NK-92 (cell line): ENCODE measurements around the gene FBXO31.

Source experiments
- DNase-seq: peaks from one replicate; lab custom pipeline; 2025; ENCODE audit not compliant: unreplicated experiment; lab: John Stamatoyannopoulos, UW

Gene FBXO31

GRCh38 chr16:87293990-87294389, 89.6 kb downstream of the FBXO31 start:
- no peak for DNase-seq

- DNase-seq: no peak
These were observed 91.6 kb downstream of the FBXO31 start for GRCh38 chr16:87291944-87292343.

GRCh38 chr16:87288753-87289362, 94.7 kb downstream of the FBXO31 start:
- no peak for DNase-seq

DNA sequence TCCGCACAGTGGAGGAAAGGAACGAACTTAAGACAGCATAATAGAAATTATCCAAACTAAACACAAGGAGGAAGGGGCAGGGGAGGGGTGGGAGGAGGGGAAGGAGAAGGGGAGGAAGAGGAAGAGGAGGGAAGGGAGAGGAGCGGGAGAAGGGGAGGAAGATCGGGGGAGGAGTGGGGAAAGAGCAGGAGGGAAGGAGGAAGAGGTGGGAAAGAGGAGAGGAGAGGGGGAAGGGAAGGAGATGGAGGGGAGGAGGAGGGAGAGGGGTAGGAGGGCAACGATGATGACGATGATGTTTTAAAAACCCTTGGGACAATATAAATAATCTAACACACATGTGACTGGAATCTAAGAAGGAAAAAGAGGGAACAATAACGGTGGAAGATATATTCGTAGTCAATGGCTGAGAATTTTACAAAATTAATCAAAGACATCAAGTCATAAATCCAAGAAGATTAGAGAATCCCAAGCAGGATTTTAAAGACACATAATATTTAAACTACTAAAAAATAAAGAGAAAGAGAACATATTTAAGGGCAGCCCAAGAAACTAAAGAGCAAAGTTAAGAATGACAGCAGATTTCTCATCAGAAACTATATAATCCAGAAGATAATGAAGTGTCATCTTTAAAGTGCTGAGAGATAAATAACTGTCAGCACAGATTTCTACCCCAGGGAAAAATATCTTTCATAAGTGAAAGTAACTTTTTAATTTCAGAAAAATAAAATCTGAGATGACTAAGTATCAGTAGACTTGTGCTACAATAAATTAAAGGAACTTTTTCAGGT, 96.5 kb downstream of the FBXO31 start:
- DNase-seq: no peak

GRCh38 chr16:87284183-87284582, 99.4 kb downstream of the FBXO31 start:
- DNase-seq: no peak

GRCh38 chr16:87279094-87279658, 104.4 kb downstream of the FBXO31 start:
- no peak for DNase-seq

GRCh38 chr16:87278191-87279093, 105.1 kb downstream of the FBXO31 start:
- DNase-seq: no peak
